GM23338 (cell line): ENCODE measurements around the gene SLC9A3. TPM values are rescaled to one million over a fixed set of nuclear protein-coding genes. Genes with fewer than 3 reads are reported as not detected.

ENCODE experiments used
- ATAC-seq: fragments of 200-7000 bp; cut with Tn5 transposase; 3 replicates; pipeline ENCODE4 v1.9.1; 2020
- DNase-seq: peaks from one replicate; pipeline ENCODE4 v3.0.0-alpha.2; 2015; ENCODE audit warnings: low spot score
- H2AFZ ChIP-seq: fragments of 200-600 bp; sonication (generic); 2 replicates; pipeline ENCODE4 v1.8.0; 2016; ENCODE audit warnings: antibody characterized with exemption, mild to moderate bottlenecking, moderate library complexity
- H3F3A ChIP-seq: fragments of 200-600 bp; sonication (generic); replicated peaks from 2 replicates; pipeline ENCODE4 v1.8.0; 2017; ENCODE audit warnings: antibody characterized with exemption, mixed run types, low read depth
- H3K27ac ChIP-seq: fragments of 200-600 bp; sonication (generic); 2 replicates; pipeline ENCODE4 v1.6.1; 2016; ENCODE audit warnings: low read depth
- H3K27me3 ChIP-seq: fragments of 200-600 bp; sonication (generic); 2 replicates; pipeline ENCODE4 v1.8.0; 2016; ENCODE audit warnings: mild to moderate bottlenecking, mixed run types, moderate library complexity; ENCODE audit not compliant: insufficient read depth
- H3K36me3 ChIP-seq: fragments of 200-600 bp; sonication (generic); 2 replicates; pipeline ENCODE4 v1.8.0; 2016; ENCODE audit warnings: mild to moderate bottlenecking; ENCODE audit not compliant: insufficient read depth
- H3K4me1 ChIP-seq: fragments of 200-600 bp; sonication (generic); 2 replicates; pipeline ENCODE4 v1.8.0; 2016; ENCODE audit warnings: mild to moderate bottlenecking, moderate library complexity; ENCODE audit not compliant: insufficient read depth
- H3K4me2 ChIP-seq: fragments of 200-600 bp; sonication (generic); 2 replicates; pipeline ENCODE4 v1.7.1; 2017; ENCODE audit warnings: mixed run types
- H3K4me3 ChIP-seq: fragments of 200-600 bp; sonication (generic); 2 replicates; pipeline ENCODE4 v1.6.1; 2016; ENCODE audit warnings: mixed run types
- H3K79me2 ChIP-seq: fragments of 200-600 bp; sonication (generic); replicated peaks from 2 replicates; pipeline ENCODE4 v1.8.0; 2017; ENCODE audit warnings: mild to moderate bottlenecking; ENCODE audit not compliant: insufficient read depth
- H3K9me2 ChIP-seq: fragments of 200-600 bp; sonication (generic); 2 replicates; pipeline ENCODE4 v1.8.0; 2017; ENCODE audit not compliant: insufficient read depth
- H4K20me1 ChIP-seq: fragments of 200-600 bp; sonication (generic); replicated peaks from 2 replicates; pipeline ENCODE4 v1.8.0; 2017; ENCODE audit warnings: mild to moderate bottlenecking; ENCODE audit not compliant: insufficient read depth
- H3K27ac Mint-ChIP-seq: 2 replicates; pipeline ENCODE4 v1.8.0; 2020; ENCODE audit warnings: inconsistent platforms, mild to moderate bottlenecking, moderate library complexity, mixed read lengths
- H3K27me3 Mint-ChIP-seq: 3 replicates; pipeline ENCODE4 v1.8.0; 2022; ENCODE audit warnings: low read depth, mild to moderate bottlenecking, moderate library complexity, mixed read lengths, inconsistent platforms; ENCODE audit not compliant: insufficient read depth, poor library complexity
- H3K36me3 Mint-ChIP-seq: 3 replicates; pipeline ENCODE4 v1.8.0; 2021; ENCODE audit warnings: low read depth, mild to moderate bottlenecking, inconsistent platforms, moderate library complexity, mixed read lengths
- H3K4me1 Mint-ChIP-seq: 3 replicates; pipeline ENCODE4 v1.8.0; 2020; ENCODE audit warnings: mild to moderate bottlenecking, inconsistent platforms, mixed read lengths
- H3K4me3 Mint-ChIP-seq: 3 replicates; pipeline ENCODE4 v1.8.0; 2021; ENCODE audit warnings: moderate library complexity, mild to moderate bottlenecking, inconsistent platforms, mixed read lengths
- H3K9me3 Mint-ChIP-seq: 3 replicates; pipeline ENCODE4 v1.8.0; 2020; ENCODE audit warnings: moderate library complexity, mild to moderate bottlenecking, inconsistent platforms, mixed read lengths
- EZH2phosphoT487 ChIP-seq: fragments of 200-600 bp; sonication (generic); IDR thresholded peaks from one replicate; pipeline ENCODE4 v1.8.1; 2018; ENCODE audit warnings: antibody characterized with exemption; ENCODE audit not compliant: unreplicated experiment
- JUNB ChIP-seq: IDR thresholded peaks from one replicate; pipeline ENCODE4 v1.6.1; 2016; ENCODE audit warnings: antibody characterized with exemption; ENCODE audit not compliant: unreplicated experiment
- STAT1 ChIP-seq: IDR thresholded peaks from one replicate; pipeline ENCODE4 v1.6.1; 2016; ENCODE audit warnings: antibody characterized with exemption; ENCODE audit not compliant: unreplicated experiment
- ZNF114 ChIP-seq: fragments of 250-450 bp; sonication (Bioruptor Pico); IDR thresholded peaks from 2 replicates; pipeline ENCODE4 v1.5.0; 2020; ENCODE audit warnings: mild to moderate bottlenecking, moderate library complexity
- ZNF331 ChIP-seq: fragments of 250-450 bp; sonication (Bioruptor Pico); IDR thresholded peaks from 2 replicates; pipeline ENCODE4 v1.5.0; 2020; ENCODE audit warnings: low read depth, mild to moderate bottlenecking, moderate library complexity
- polyA plus RNA-seq: library from polyadenylated mRNA; unstranded; fragments of >200 nt; fragmentation: Nextera tagmentation; extraction: Ambion mirVana; gene quantifications from 2 replicates; pipeline ENCODE4 v1.2.1, GENCODE V29; 2016
- total RNA-seq: library from RNA; depleted of rRNA; stranded (reverse); fragments of >200 nt; shearing (Covaris generic); gene quantifications from 2 replicates; pipeline ENCODE4 v1.2.3, GENCODE V29; 2014
- TF ChIP-seq, protein P1 (sequence below): fragments of 250-450 bp; sonication (Bioruptor Pico); IDR thresholded peaks from 2 replicates; pipeline ENCODE4 v1.5.0; 2020; ENCODE audit warnings: mild to moderate bottlenecking, moderate library complexity
- TF ChIP-seq, protein P2 (sequence below), 2 experiments: fragments of 200-600 bp in 1 of 2; sonication (generic) in 1 of 2; conservative IDR thresholded peaks; 2 replicates each; pipeline versions ENCODE4 v1.5.1 to v1.6.1; 2016 to 2017; ENCODE audit warnings: antibody characterized with exemption in 2 of 2, low read depth in 2 of 2, mild to moderate bottlenecking in 2 of 2, moderate library complexity in 1 of 2

The SLC9A3 gene
- total and polyA plus RNA-seq, 2 experiments from 2014 or later = 0.39 to 3.1 TPM

DNA sequence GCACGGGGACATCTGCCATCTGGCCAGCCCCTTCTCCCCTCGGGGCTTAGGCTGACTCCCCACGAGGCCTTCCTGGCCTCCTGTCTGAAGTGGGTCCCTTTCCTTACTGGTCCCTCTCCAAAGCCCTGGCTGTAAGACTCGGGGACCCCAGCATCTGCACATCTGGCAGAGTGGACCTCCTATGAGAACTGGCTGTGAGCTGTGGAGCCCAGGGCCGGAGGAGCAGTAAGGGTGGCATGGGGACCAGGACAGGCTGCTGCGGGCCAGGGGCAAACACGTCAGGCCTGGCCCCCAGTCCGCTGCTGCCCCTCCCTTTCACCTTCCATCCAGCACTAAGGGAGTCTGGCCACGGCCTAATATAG, 47.5 kb downstream of the SLC9A3 start (continued):
- TF ChIP-seq, protein P1, sequence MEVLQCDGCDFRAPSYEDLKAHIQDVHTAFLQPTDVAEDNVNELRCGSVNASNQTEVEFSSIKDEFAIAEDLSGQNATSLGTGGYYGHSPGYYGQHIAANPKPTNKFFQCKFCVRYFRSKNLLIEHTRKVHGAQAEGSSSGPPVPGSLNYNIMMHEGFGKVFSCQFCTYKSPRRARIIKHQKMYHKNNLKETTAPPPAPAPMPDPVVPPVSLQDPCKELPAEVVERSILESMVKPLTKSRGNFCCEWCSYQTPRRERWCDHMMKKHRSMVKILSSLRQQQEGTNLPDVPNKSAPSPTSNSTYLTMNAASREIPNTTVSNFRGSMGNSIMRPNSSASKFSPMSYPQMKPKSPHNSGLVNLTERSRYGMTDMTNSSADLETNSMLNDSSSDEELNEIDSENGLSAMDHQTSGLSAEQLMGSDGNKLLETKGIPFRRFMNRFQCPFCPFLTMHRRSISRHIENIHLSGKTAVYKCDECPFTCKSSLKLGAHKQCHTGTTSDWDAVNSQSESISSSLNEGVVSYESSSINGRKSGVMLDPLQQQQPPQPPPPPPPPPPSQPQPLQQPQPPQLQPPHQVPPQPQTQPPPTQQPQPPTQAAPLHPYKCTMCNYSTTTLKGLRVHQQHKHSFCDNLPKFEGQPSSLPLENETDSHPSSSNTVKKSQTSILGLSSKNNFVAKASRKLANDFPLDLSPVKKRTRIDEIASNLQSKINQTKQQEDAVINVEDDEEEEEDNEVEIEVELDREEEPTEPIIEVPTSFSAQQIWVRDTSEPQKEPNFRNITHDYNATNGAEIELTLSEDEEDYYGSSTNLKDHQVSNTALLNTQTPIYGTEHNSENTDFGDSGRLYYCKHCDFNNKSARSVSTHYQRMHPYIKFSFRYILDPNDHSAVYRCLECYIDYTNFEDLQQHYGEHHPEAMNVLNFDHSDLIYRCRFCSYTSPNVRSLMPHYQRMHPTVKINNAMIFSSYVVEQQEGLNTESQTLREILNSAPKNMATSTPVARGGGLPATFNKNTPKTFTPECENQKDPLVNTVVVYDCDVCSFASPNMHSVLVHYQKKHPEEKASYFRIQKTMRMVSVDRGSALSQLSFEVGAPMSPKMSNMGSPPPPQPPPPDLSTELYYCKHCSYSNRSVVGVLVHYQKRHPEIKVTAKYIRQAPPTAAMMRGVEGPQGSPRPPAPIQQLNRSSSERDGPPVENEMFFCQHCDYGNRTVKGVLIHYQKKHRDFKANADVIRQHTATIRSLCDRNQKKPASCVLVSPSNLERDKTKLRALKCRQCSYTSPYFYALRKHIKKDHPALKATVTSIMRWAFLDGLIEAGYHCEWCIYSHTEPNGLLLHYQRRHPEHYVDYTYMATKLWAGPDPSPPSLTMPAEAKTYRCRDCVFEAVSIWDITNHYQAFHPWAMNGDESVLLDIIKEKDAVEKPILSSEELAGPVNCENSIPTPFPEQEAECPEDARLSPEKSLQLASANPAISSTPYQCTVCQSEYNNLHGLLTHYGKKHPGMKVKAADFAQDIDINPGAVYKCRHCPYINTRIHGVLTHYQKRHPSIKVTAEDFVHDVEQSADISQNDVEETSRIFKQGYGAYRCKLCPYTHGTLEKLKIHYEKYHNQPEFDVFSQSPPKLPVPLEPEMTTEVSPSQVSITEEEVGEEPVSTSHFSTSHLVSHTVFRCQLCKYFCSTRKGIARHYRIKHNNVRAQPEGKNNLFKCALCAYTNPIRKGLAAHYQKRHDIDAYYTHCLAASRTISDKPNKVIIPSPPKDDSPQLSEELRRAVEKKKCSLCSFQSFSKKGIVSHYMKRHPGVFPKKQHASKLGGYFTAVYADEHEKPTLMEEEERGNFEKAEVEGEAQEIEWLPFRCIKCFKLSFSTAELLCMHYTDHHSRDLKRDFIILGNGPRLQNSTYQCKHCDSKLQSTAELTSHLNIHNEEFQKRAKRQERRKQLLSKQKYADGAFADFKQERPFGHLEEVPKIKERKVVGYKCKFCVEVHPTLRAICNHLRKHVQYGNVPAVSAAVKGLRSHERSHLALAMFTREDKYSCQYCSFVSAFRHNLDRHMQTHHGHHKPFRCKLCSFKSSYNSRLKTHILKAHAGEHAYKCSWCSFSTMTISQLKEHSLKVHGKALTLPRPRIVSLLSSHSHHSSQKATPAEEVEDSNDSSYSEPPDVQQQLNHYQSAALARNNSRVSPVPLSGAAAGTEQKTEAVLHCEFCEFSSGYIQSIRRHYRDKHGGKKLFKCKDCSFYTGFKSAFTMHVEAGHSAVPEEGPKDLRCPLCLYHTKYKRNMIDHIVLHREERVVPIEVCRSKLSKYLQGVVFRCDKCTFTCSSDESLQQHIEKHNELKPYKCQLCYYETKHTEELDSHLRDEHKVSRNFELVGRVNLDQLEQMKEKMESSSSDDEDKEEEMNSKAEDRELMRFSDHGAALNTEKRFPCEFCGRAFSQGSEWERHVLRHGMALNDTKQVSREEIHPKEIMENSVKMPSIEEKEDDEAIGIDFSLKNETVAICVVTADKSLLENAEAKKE (CRISPR knock-in tag) = no peak
- TF ChIP-seq EZH2phosphoT487 (no peak), ZNF114 (CRISPR knock-in tag) (no peak), STAT1 (no peak)
- TF ChIP-seq, protein P2, sequence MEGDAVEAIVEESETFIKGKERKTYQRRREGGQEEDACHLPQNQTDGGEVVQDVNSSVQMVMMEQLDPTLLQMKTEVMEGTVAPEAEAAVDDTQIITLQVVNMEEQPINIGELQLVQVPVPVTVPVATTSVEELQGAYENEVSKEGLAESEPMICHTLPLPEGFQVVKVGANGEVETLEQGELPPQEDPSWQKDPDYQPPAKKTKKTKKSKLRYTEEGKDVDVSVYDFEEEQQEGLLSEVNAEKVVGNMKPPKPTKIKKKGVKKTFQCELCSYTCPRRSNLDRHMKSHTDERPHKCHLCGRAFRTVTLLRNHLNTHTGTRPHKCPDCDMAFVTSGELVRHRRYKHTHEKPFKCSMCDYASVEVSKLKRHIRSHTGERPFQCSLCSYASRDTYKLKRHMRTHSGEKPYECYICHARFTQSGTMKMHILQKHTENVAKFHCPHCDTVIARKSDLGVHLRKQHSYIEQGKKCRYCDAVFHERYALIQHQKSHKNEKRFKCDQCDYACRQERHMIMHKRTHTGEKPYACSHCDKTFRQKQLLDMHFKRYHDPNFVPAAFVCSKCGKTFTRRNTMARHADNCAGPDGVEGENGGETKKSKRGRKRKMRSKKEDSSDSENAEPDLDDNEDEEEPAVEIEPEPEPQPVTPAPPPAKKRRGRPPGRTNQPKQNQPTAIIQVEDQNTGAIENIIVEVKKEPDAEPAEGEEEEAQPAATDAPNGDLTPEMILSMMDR (conservative IDR thresholded peaks at IDR 0.05; ENCODE audit: low read depth in 2 of 2) = no peak

DNA sequence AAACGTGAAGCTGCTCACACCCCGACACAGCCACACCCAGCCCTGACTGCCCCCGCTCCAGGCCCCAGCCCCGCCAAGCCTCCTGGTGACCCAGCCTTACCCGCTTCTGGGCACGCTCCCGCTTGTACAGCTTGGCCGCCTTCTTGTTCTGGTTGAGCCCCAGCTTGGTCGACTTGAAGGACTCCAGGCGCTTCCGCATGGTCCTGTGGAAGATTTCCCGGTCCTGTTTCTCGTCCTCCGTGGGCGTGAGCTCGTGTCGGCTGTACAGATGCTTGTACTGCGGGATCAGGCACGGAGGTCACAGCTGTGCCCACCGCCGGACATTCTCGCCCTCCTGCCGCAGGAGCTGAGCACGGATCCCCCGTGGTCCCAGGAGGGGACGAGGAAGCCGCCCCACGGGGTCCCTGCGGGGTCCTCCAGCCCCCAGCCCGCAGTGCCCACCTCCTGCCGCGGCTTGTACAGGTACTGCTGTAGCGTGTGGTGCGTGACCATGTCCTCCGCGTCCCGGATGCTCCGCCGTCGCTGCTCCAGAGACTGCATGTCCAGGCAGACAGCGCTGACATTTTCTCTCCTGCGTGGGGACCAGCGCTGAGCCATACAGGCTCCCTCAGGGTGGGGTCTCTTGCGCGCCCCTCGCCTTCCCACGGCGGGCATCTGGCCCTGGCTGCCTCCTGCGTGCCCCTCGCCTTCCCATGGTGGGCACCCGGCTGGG, 48.0 kb downstream of the SLC9A3 start:
- H3K27ac ChIP-seq = no peak overlapping the region
- H4K20me1 ChIP-seq = 0 out of 2 replicates have a peak, but pooled peaks cover 3% of the 10 kb centered on the region
- peaks cover 35% of the 10 kb centered on the region for H3K27me3 Mint-ChIP-seq
- H3K4me2 ChIP-seq = no peak overlapping the region
- no peak overlapping the region for H3K4me3 ChIP-seq
- H3K9me2 ChIP-seq = no peaks in the 10 kb centered on the region
- H3K4me1 ChIP-seq = no peaks in the 10 kb centered on the region
- no peaks in the 10 kb centered on the region for H3F3A ChIP-seq
- no peak for ATAC-seq
- H3K27me3 ChIP-seq = peaks cover 34% of the 10 kb centered on the region
- H3K9me3 Mint-ChIP-seq = no peaks in the 10 kb centered on the region
- DNase-seq = no peak
- peaks cover 8% of the 10 kb centered on the region; the same call in 2 of the 3 replicates for H3K4me1 Mint-ChIP-seq
- H3K4me3 Mint-ChIP-seq = no peak overlapping the region
- H3K79me2 ChIP-seq = no peaks in the 10 kb centered on the region
- H3K27ac Mint-ChIP-seq = no peak overlapping the region
- H3K36me3 Mint-ChIP-seq = no peaks in the 10 kb centered on the region
- H3K36me3 ChIP-seq = no peaks in the 10 kb centered on the region
- H2AFZ ChIP-seq = no peak overlapping the region
- TF ChIP-seq, protein P1 (CRISPR knock-in tag) = no peak
- TF ChIP-seq JUNB (no peak), ZNF114 (CRISPR knock-in tag) (no peak), ZNF331 (CRISPR knock-in tag) (no peak)
